H1 (cell line): ENCODE results near the gene BCL11A. TPM values are rescaled to one million over a fixed set of nuclear protein-coding genes. Genes with fewer than 3 reads are reported as not detected.

Experiments used
- CTCF ChIA-PET: fragments of 300-600 bp; sonication (Branson Sonifier 250); formaldehyde crosslinking; loops from one replicate; lab custom pipeline; 2021; ENCODE audit not compliant: partially characterized antibody; lab: Charles Lee
- POLR2A ChIA-PET: fragments of 300-600 bp; sonication (Branson Sonifier 250); formaldehyde crosslinking; loops from one replicate; lab custom pipeline; 2021; ENCODE audit warnings: inconsistent platforms; ENCODE audit not compliant: partially characterized antibody; lab: Charles Lee
- DNase-seq, 2 experiments: peaks; one replicate each; pipeline versions ENCODE4 v3.0.0 to v3.0.0-alpha.2; 2010 to 2022; ENCODE audit warnings: low spot score in 2 of 2, low read depth in 1 of 2, mixed read lengths in 1 of 2
- FAIRE-seq: peaks from 2 replicates; lab custom pipeline; 2011; peaks lifted over from hg19 to GRCh38; lab: Jason Lieb, UNC
- H2AFZ ChIP-seq: 2 replicates; pipeline ENCODE4 v1.8.1; 2012; ENCODE audit warnings: low read length, inconsistent platforms
- H2AK5ac ChIP-seq: 2 replicates; pipeline ENCODE4 v1.6.1; 2013; ENCODE audit warnings: low read depth, low read length
- H2BK120ac ChIP-seq: replicated peaks from 2 replicates; pipeline ENCODE3; 2013; ENCODE audit warnings: low read depth, low read length, inconsistent platforms
- H2BK12ac ChIP-seq: 2 replicates; pipeline ENCODE4 v1.6.1; 2013; ENCODE audit warnings: low read depth, low read length
- H2BK15ac ChIP-seq: 2 replicates; pipeline ENCODE4 v1.6.1; 2013; ENCODE audit warnings: low read length
- H2BK20ac ChIP-seq: 2 replicates; pipeline ENCODE4 v1.6.1; 2013; ENCODE audit warnings: low read length
- H2BK5ac ChIP-seq: 2 replicates; pipeline ENCODE4 v1.6.1; 2013; ENCODE audit warnings: low read depth, low read length
- H3K14ac ChIP-seq: 2 replicates; pipeline ENCODE4 v1.6.1; 2013; ENCODE audit warnings: inconsistent platforms; ENCODE audit not compliant: insufficient read length
- H3K18ac ChIP-seq: 2 replicates; pipeline ENCODE4 v1.6.1; 2013; ENCODE audit warnings: low read length; ENCODE audit errors: extremely low read depth
- H3K23ac ChIP-seq: 2 replicates; pipeline ENCODE4 v1.6.1; 2013; ENCODE audit warnings: inconsistent platforms; ENCODE audit not compliant: insufficient read length
- H3K23me2 ChIP-seq: 2 replicates; pipeline ENCODE4 v1.6.1; 2013; ENCODE audit warnings: low read depth, low read length
- H3K27ac ChIP-seq: 2 replicates; pipeline ENCODE4 v1.6.1; 2011; ENCODE audit warnings: low read depth, low read length, inconsistent platforms
- H3K27me3 ChIP-seq, 4 experiments: replicated peaks in 1 of 4; 1 replicate in 1 of 4; 2 replicates in 3 of 4; pipeline versions ENCODE4 v1.6.1 to v1.8.1; 2011 to 2013; ENCODE audit warnings: low read length in 3 of 4, mild to moderate bottlenecking in 3 of 4, inconsistent platforms in 2 of 4, mixed read lengths in 2 of 4, moderate library complexity in 1 of 4; ENCODE audit not compliant: control insufficient read depth in 3 of 4, insufficient read depth in 3 of 4; ENCODE audit errors: extremely low read depth in 1 of 4
- H3K36me3 ChIP-seq, 4 experiments: 2 replicates each; pipeline versions ENCODE4 v1.6.1 to v1.8.1; 2011 to 2013; ENCODE audit warnings: mild to moderate bottlenecking in 4 of 4, low read length in 3 of 4, moderate library complexity in 2 of 4, control low read depth in 1 of 4, inconsistent platforms in 1 of 4; ENCODE audit not compliant: insufficient read depth in 4 of 4, control insufficient read depth in 2 of 4
- H3K4ac ChIP-seq: replicated peaks from 2 replicates; pipeline ENCODE3; 2013; ENCODE audit warnings: low read length, low read depth, mixed read lengths, inconsistent platforms; ENCODE audit not compliant: insufficient read length
- H3K4me1 ChIP-seq, 4 experiments: replicated peaks in 1 of 4; 1 replicate in 1 of 4; 2 replicates in 3 of 4; pipeline versions ENCODE4 v1.6.1 to v1.8.1; 2011 to 2013; ENCODE audit warnings: low read length in 3 of 4, inconsistent platforms in 2 of 4, mixed read lengths in 1 of 4; ENCODE audit not compliant: insufficient read depth in 4 of 4, control insufficient read depth in 3 of 4
- H3K4me2 ChIP-seq, 2 experiments: 2 replicates each; pipeline versions ENCODE4 v1.6.1 to v1.8.1; 2011 to 2013; ENCODE audit warnings: low read depth in 2 of 2, low read length in 2 of 2, control low read depth in 1 of 2, inconsistent platforms in 1 of 2, mild to moderate bottlenecking in 1 of 2; ENCODE audit not compliant: insufficient read depth in 1 of 2
- H3K4me3 ChIP-seq, 4 experiments: fragments of 200-600, 300-600 bp in 1 of 4; sonication (generic), shearing (Covaris generic), sonication (Bioruptor Twin) in 1 of 4; 2 replicates each; pipeline versions ENCODE4 v1.5.1 to v1.8.1; 2011 to 2016; ENCODE audit warnings: low read length in 4 of 4, low read depth in 3 of 4, control low read depth in 2 of 4, inconsistent platforms in 2 of 4, mild to moderate bottlenecking in 2 of 4, mixed read lengths in 1 of 4, moderate library complexity in 1 of 4; ENCODE audit not compliant: insufficient read depth in 2 of 4; ENCODE audit errors: extremely low read depth in 1 of 4
- H3K56ac ChIP-seq: replicated peaks from 2 replicates; pipeline ENCODE3; 2013; ENCODE audit warnings: low read depth, mild to moderate bottlenecking, mixed read lengths, low read length, inconsistent platforms; ENCODE audit not compliant: insufficient read length
- H3K79me1 ChIP-seq: 2 replicates; pipeline ENCODE4 v1.6.1; 2013; ENCODE audit warnings: low read depth, low read length, control low read depth
- H3K79me2 ChIP-seq, 2 experiments: 2 replicates each; pipeline versions ENCODE4 v1.6.1 to v1.8.1; 2012 to 2013; ENCODE audit warnings: low read length in 2 of 2, mild to moderate bottlenecking in 2 of 2, inconsistent platforms in 1 of 2; ENCODE audit not compliant: insufficient read depth in 2 of 2, control insufficient read depth in 1 of 2
- H3K9ac ChIP-seq, 4 experiments: replicated peaks in 1 of 4; 1 replicate in 1 of 4; 2 replicates in 3 of 4; pipeline versions ENCODE4 v1.6.1 to v1.8.1; 2011 to 2013; ENCODE audit warnings: low read depth in 3 of 4, low read length in 3 of 4, control low read depth in 2 of 4, mild to moderate bottlenecking in 2 of 4, moderate library complexity in 2 of 4, inconsistent platforms in 1 of 4; ENCODE audit errors: extremely low read depth in 1 of 4
- H3K9me3 ChIP-seq, 2 experiments: 2 replicates each; pipeline versions ENCODE4 v1.6.1 to v1.8.1; 2012 to 2013; ENCODE audit warnings: mild to moderate bottlenecking in 2 of 2, moderate library complexity in 2 of 2, control low read depth in 1 of 2, inconsistent platforms in 1 of 2, low read depth in 1 of 2, low read length in 1 of 2, mixed read lengths in 1 of 2; ENCODE audit not compliant: insufficient read depth in 2 of 2
- H4K20me1 ChIP-seq, 2 experiments: replicated peaks in 1 of 2; 2 replicates each; pipeline versions ENCODE3 to v1.8.1; 2011 to 2013; ENCODE audit warnings: inconsistent platforms in 2 of 2, low read length in 2 of 2, mild to moderate bottlenecking in 1 of 2; ENCODE audit not compliant: insufficient read depth in 2 of 2, control insufficient read depth in 1 of 2
- H4K5ac ChIP-seq: 2 replicates; pipeline ENCODE4 v1.6.1; 2013; ENCODE audit warnings: low read length, low read depth, mixed read lengths, inconsistent platforms; ENCODE audit not compliant: insufficient read length
- H4K8ac ChIP-seq: 2 replicates; pipeline ENCODE4 v1.8.0; 2013; ENCODE audit warnings: mild to moderate bottlenecking, moderate library complexity, low read length, inconsistent platforms; ENCODE audit not compliant: insufficient read depth; ENCODE audit errors: extremely low read depth
- H4K91ac ChIP-seq: replicated peaks from 2 replicates; pipeline ENCODE3; 2013; ENCODE audit warnings: low read length, mixed read lengths, inconsistent platforms; ENCODE audit not compliant: insufficient read length
- ATF3 ChIP-seq: IDR thresholded peaks from 2 replicates; pipeline ENCODE4 v1.6.1; 2011; ENCODE audit warnings: low read depth, mild to moderate bottlenecking, low read length; ENCODE audit not compliant: insufficient read depth
- BACH1 ChIP-seq: IDR thresholded peaks from 2 replicates; pipeline ENCODE4 v1.6.1; 2012; ENCODE audit warnings: low read length, improper control_type of control experiment
- CTCF ChIP-seq, 3 experiments: IDR thresholded peaks; 1 replicate in 2 of 3; 2 replicates in 1 of 3; pipeline versions ENCODE4 v1.5.1 to v1.6.1; 2011; ENCODE audit warnings: low read length in 3 of 3, mild to moderate bottlenecking in 3 of 3, inconsistent platforms in 2 of 3, low read depth in 1 of 3, moderate library complexity in 1 of 3; ENCODE audit not compliant: insufficient read depth in 1 of 3; ENCODE audit errors: control extremely low read depth in 1 of 3
- FOSL1 ChIP-seq: IDR thresholded peaks from 2 replicates; pipeline ENCODE4 v1.6.1; 2011; ENCODE audit warnings: mild to moderate bottlenecking, low read depth, low read length, moderate library complexity; ENCODE audit not compliant: insufficient read depth
- GTF2F1 ChIP-seq: IDR thresholded peaks from 2 replicates; pipeline ENCODE4 v1.6.1; 2012; ENCODE audit warnings: low read depth, low read length, improper control_type of control experiment, borderline replicate concordance
- RAD21 ChIP-seq, 2 experiments: IDR thresholded peaks in 1 of 2; conservative IDR thresholded peaks in 1 of 2; 2 replicates each; pipeline ENCODE4 v1.6.1; 2011; ENCODE audit warnings: low read depth in 2 of 2, low read length in 2 of 2, improper control_type of control experiment in 1 of 2, inconsistent platforms in 1 of 2, mild to moderate bottlenecking in 1 of 2, moderate library complexity in 1 of 2
- SIN3A ChIP-seq, 2 experiments: IDR thresholded peaks in 1 of 2; conservative IDR thresholded peaks in 1 of 2; 2 replicates each; pipeline ENCODE4 v1.6.1; 2011 to 2012; ENCODE audit warnings: low read length in 2 of 2, improper control_type of control experiment in 1 of 2, low read depth in 1 of 2, mild to moderate bottlenecking in 1 of 2
- SRF ChIP-seq: IDR thresholded peaks from 2 replicates; pipeline ENCODE4 v1.6.1; 2011; ENCODE audit warnings: mild to moderate bottlenecking, low read depth, low read length, moderate library complexity
- ZNF274 ChIP-seq: IDR thresholded peaks from 2 replicates; pipeline ENCODE4 v1.7.0; 2012; ENCODE audit warnings: low read length, borderline replicate concordance; ENCODE audit errors: extremely low read depth
- WGBS, 2 experiments: shearing (Covaris generic) in 1 of 2; methylation state at CpG; one replicate each; pipeline versions ENCODE4 v1.1.6 to v1.1.7; 2013 to 2015; ENCODE audit warnings: low lambda C conversion rate in 2 of 2, mixed read lengths in 2 of 2, inconsistent platforms in 1 of 2, low coverage in 1 of 2, missing lambda C conversion rate in 1 of 2; ENCODE audit not compliant: insufficient replicate concordance in 2 of 2, insufficient coverage in 1 of 2, insufficient read length in 1 of 2; ENCODE audit errors: extremely low coverage in 1 of 2, missing lambda C conversion rate in 1 of 2; 5-methylcytosine and 5-hydroxymethylcytosine counted together
- polyA plus RNA-seq, 7 experiments: library from polyadenylated mRNA; depleted of rRNA in 3 of 7; stranded (reverse) in 5 of 7; unstranded in 2 of 7; fragments of >200 nt in 5 of 7; fragments of 200-250 nt in 2 of 7; gene quantifications; 1 replicate in 5 of 7; 2 replicates in 1 of 7; 4 replicates in 1 of 7; pipeline versions ENCODE4 v1.2.1 to v1.2.3, GENCODE V29; 2011 to 2013; ENCODE audit warnings: missing spikeins in 2 of 7, mixed read lengths in 2 of 7
- total RNA-seq: library from RNA; stranded (reverse); fragmentation: NEBNext Ultra II Directional; extraction: Animal tissue kit (Norgen Biotek cat#: 25700); gene quantifications from 2 replicates; pipeline ENCODE4 v1.2.1, GENCODE V29; 2021

BCL11A gene
- total and polyA plus RNA-seq, 2 of the 8 experiments (the other 6 are each of a cell fraction or from before 2014, with no cell fraction given), result 11.9 to 59.3 TPM

DNA sequence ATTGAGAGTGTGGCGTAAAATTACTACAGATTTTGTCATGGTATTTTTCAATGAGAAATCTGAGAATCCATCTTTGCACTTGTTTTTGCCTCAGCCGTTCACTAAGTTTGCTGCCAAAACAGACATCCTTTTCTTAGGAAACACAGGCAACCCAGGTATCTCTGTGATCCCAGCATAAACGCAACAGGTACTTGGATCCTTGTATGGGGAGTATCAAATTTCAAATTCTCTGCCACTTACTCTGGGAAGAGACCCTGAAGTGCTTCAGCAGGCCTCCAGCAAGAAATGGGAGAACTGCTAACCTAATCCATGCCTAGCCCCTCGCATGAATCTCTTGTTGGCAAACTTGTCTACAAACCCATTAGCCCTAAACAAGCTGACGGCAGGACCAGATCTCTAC, 83.1 kb downstream of the BCL11A start:
- H3K36me3 ChIP-seq, result peaks cover 0 to 19% (median 5%) of the 10 kb centered on the region in 4 experiments; a peak in 4 of 8 replicates
- H3K79me1 ChIP-seq, result peaks cover 8% of the 10 kb centered on the region
- no peak overlapping the region for H2AFZ ChIP-seq
- H3K4me1 ChIP-seq, result peaks cover 9 to 41% (median 40%) of the 10 kb centered on the region in 4 experiments
- no peak overlapping the region for H3K4me3 ChIP-seq
- no peak overlapping the region for H3K23ac ChIP-seq
- no peak overlapping the region for H2BK120ac ChIP-seq
- no peak overlapping the region for H4K5ac ChIP-seq
- no peaks in the 10 kb centered on the region; a peak in 1 of 4 replicates for H3K9me3 ChIP-seq
- 0 out of 2 replicates have a peak overlapping the region, but pooled peaks have one; percentile 87 for H2AK5ac ChIP-seq
- H3K4me2 ChIP-seq, result peak overlapping the region in 1 of 2 experiments; percentile 33; a peak in 2 of 4 replicates
- DNase-seq, result no peak
- no peak overlapping the region for H2BK12ac ChIP-seq
- POLR2A ChIA-PET, result no interaction called here
- FAIRE-seq, result no peak
- H3K4ac ChIP-seq, result no peak overlapping the region
- H3K18ac ChIP-seq, result 0 out of 2 replicates have a peak overlapping the region, but pooled peaks have one; percentile 32
- H3K56ac ChIP-seq, result no peak overlapping the region
- H3K27me3 ChIP-seq, result no peaks in the 10 kb centered on the region; a peak in 1 of 7 replicates
- no peak overlapping the region for H3K14ac ChIP-seq
- WGBS, 2 experiments, result 78% methylated on average over 5 of the region's 5 CpGs; no CpG with 5 or more reads in 1 of the 2 experiments
- CTCF ChIA-PET, result interaction anchor here (1.2 to 1.5 kb wide), 2 partner anchors 38 to 150 kb away, joined by 3 read pairs; no protein-coding TSS in a partner anchor
- H2BK15ac ChIP-seq, result 0 out of 2 replicates have a peak overlapping the region, but pooled peaks have one; percentile 34
- no peak overlapping the region for H2BK20ac ChIP-seq
- no peak overlapping the region for H4K8ac ChIP-seq
- no peak overlapping the region for H2BK5ac ChIP-seq
- H3K9ac ChIP-seq, result 0 out of 7 replicates have a peak overlapping the region, but pooled peaks of 1 of the 4 experiments have one; percentile 7
- peaks cover 7% of the 10 kb centered on the region for H3K23me2 ChIP-seq
- no peak overlapping the region for H4K91ac ChIP-seq
- H3K27ac ChIP-seq, result no peak overlapping the region
- H3K79me2 ChIP-seq, result peaks cover 5 to 73% of the 10 kb centered on the region in 2 experiments
- H4K20me1 ChIP-seq, result peaks cover 7 to 15% of the 10 kb centered on the region in 2 experiments
- TF ChIP-seq FOSL1 (no peak), ATF3 (no peak), SIN3A (conservative IDR thresholded peaks at IDR 0.05 in 1 of 2, IDR thresholded peaks at IDR 0.05 in 1 of 2; ENCODE audit: low read depth in 1 of 2, low read length in 2 of 2) (no peak), RAD21 (IDR thresholded peaks at IDR 0.05 in 1 of 2, conservative IDR thresholded peaks at IDR 0.05 in 1 of 2; ENCODE audit: low read depth in 2 of 2, low read length in 2 of 2) (no peak), GTF2F1 (no peak), SRF (no peak), ZNF274 (no peak), BACH1 (no peak), CTCF (IDR thresholded peaks at IDR 0.05; ENCODE audit: control extremely low read depth in 1 of 3, insufficient read depth in 1 of 3, low read depth in 1 of 3, low read length in 3 of 3) (no peak)
